IMR-90 (cell line): ENCODE measurements around the gene SHC2. TPM values are rescaled to one million over a fixed set of nuclear protein-coding genes. Genes with fewer than 3 reads are reported as not detected.
"Not testable (repeated sequence)": the region's sequence is repeated elsewhere in the genome, so short reads cannot be mapped to it uniquely, and the experiment has no call there.

Experiments used
- ATAC-seq: fragments of 200-7000 bp; cut with Tn5 transposase; 2 replicates; pipeline ENCODE4 v1.9.1; 2020; ENCODE audit warnings: low read depth, mild to moderate bottlenecking, moderate library complexity
- BruUV-seq: library from RNA; stranded (reverse); fragments of 400-500 nt; replicated peaks from 2 replicates; lab custom pipeline; 2021; lab: Mats Ljungman, UMichigan
- CTCF ChIA-PET: fragments of 300-600 bp; formaldehyde crosslinking; extraction: SDS; loops from one replicate; lab custom pipeline; 2021; ENCODE audit warnings: antibody characterized with exemption; lab: Yijun Ruan, JAX
- POLR2A ChIA-PET: fragments of 300-600 bp; sonication (Branson Sonifier 250); formaldehyde crosslinking; loops from one replicate; lab custom pipeline; 2022; ENCODE audit warnings: antibody characterized with exemption; ENCODE audit not compliant: unreplicated experiment; lab: Charles Lee
- DNase-seq: peaks from one replicate; pipeline ENCODE4 v3.0.0; 2013
- H2AFZ ChIP-seq: replicated peaks from 2 replicates; pipeline ENCODE3; 2013; ENCODE audit warnings: low read length, mild to moderate bottlenecking; ENCODE audit not compliant: poor library complexity
- H2AK5ac ChIP-seq: 2 replicates; pipeline ENCODE4 v1.6.1; 2013; ENCODE audit warnings: low read depth, low read length, inconsistent platforms
- H2AK9ac ChIP-seq: replicated peaks from 2 replicates; pipeline ENCODE3; 2013; ENCODE audit warnings: mild to moderate bottlenecking, low read depth, low read length, moderate library complexity; ENCODE audit not compliant: poor library complexity
- H2BK120ac ChIP-seq: 2 replicates; pipeline ENCODE4 v1.6.1; 2013; ENCODE audit warnings: low read depth, low read length, inconsistent platforms
- H2BK15ac ChIP-seq: 3 replicates; pipeline ENCODE4 v1.6.1; 2013; ENCODE audit warnings: low read depth, low read length, inconsistent platforms
- H2BK20ac ChIP-seq: 2 replicates; pipeline ENCODE4 v1.6.1; 2013; ENCODE audit warnings: low read depth, mild to moderate bottlenecking, inconsistent platforms, low read length, moderate library complexity
- H2BK5ac ChIP-seq: 2 replicates; pipeline ENCODE4 v1.6.1; 2013; ENCODE audit warnings: mild to moderate bottlenecking, low read depth, low read length, inconsistent platforms; ENCODE audit not compliant: poor library complexity, severe bottlenecking
- H3K14ac ChIP-seq: replicated peaks from 2 replicates; pipeline ENCODE4 v1.6.1; 2013; ENCODE audit warnings: low read depth, low read length, inconsistent platforms
- H3K18ac ChIP-seq: 2 replicates; pipeline ENCODE4 v1.6.1; 2013; ENCODE audit warnings: low read depth, low read length, control low read depth
- H3K23ac ChIP-seq: 2 replicates; pipeline ENCODE4 v1.6.1; 2013; ENCODE audit warnings: low read depth, low read length, inconsistent platforms
- H3K27ac ChIP-seq: 2 replicates; pipeline ENCODE4 v1.5.1; 2013; ENCODE audit warnings: mild to moderate bottlenecking, control low read depth, low read length; ENCODE audit not compliant: insufficient read depth
- H3K27me3 ChIP-seq: 2 replicates; pipeline ENCODE4 v1.6.1; 2013; ENCODE audit warnings: low read length; ENCODE audit not compliant: control insufficient read depth, insufficient read depth
- H3K36me3 ChIP-seq: 2 replicates; pipeline ENCODE4 v1.6.1; 2013; ENCODE audit warnings: low read length, mixed read lengths; ENCODE audit not compliant: control insufficient read depth, insufficient read depth
- H3K4ac ChIP-seq: 2 replicates; pipeline ENCODE4 v1.6.1; 2013; ENCODE audit warnings: low read depth, low read length, inconsistent platforms
- H3K4me1 ChIP-seq: 2 replicates; pipeline ENCODE4 v1.6.1; 2013; ENCODE audit warnings: low read length, mixed read lengths; ENCODE audit not compliant: control insufficient read depth, insufficient read depth
- H3K4me2 ChIP-seq: 2 replicates; pipeline ENCODE4 v1.6.1; 2013; ENCODE audit warnings: low read depth, mild to moderate bottlenecking, control low read depth, low read length, moderate library complexity
- H3K4me3 ChIP-seq: 2 replicates; pipeline ENCODE4 v1.5.1; 2013; ENCODE audit warnings: low read depth, mild to moderate bottlenecking, control low read depth, low read length, moderate library complexity; ENCODE audit not compliant: insufficient read depth
- H3K56ac ChIP-seq: 2 replicates; pipeline ENCODE4 v1.6.1; 2013; ENCODE audit warnings: low read length, inconsistent platforms; ENCODE audit not compliant: insufficient read depth; ENCODE audit errors: extremely low read depth
- H3K79me1 ChIP-seq, 2 experiments: 2 replicates each; pipeline ENCODE4 v1.6.1; 2013; ENCODE audit warnings: low read length in 2 of 2, inconsistent platforms in 1 of 2, low read depth in 1 of 2
- H3K9ac ChIP-seq: 2 replicates; pipeline ENCODE4 v1.6.1; 2013; ENCODE audit warnings: low read depth, low read length, control low read depth
- H3K9me1 ChIP-seq: 2 replicates; pipeline ENCODE4 v1.6.1; 2013; ENCODE audit warnings: low read length, inconsistent platforms; ENCODE audit not compliant: insufficient read depth
- H3K9me3 ChIP-seq: 2 replicates; pipeline ENCODE4 v1.6.1; 2013; ENCODE audit warnings: low read length; ENCODE audit not compliant: control insufficient read depth, insufficient read depth
- H4K20me1 ChIP-seq: 2 replicates; pipeline ENCODE4 v1.6.1; 2013; ENCODE audit warnings: low read length, inconsistent platforms; ENCODE audit not compliant: insufficient read depth
- H4K5ac ChIP-seq: 2 replicates; pipeline ENCODE4 v1.6.1; 2013; ENCODE audit warnings: mild to moderate bottlenecking, low read depth, low read length, control low read depth
- H4K8ac ChIP-seq, 2 experiments: 2 replicates each; pipeline ENCODE4 v1.6.1; 2013; ENCODE audit warnings: low read depth in 2 of 2, low read length in 2 of 2, control low read depth in 1 of 2, inconsistent platforms in 1 of 2
- H4K91ac ChIP-seq: 2 replicates; pipeline ENCODE4 v1.6.1; 2013; ENCODE audit warnings: low read depth, low read length, inconsistent platforms; ENCODE audit not compliant: insufficient read depth
- WGBS, 2 experiments: methylation state at CpG; one replicate each; pipeline versions ENCODE4 v1.1.5 to v1.1.7; 2013; ENCODE audit warnings: missing lambda C conversion rate in 2 of 2; ENCODE audit not compliant: insufficient read length in 1 of 2; ENCODE audit errors: extremely low coverage in 2 of 2; 5-methylcytosine and 5-hydroxymethylcytosine counted together
- dilution Hi-C: fragments of 300-500 bp; cut with HindIII; formaldehyde crosslinking; loops from one replicate; pipeline ENCODE4 v1.14.3; 2018; ENCODE audit warnings: low sequenced_read_pairs; ENCODE audit not compliant: unreplicated experiment
- in situ Hi-C: fragments of 300-500 bp; cut with MboI; formaldehyde crosslinking; loops from 3 replicates; pipeline ENCODE4 v1.14.3; 2019; ENCODE audit warnings: low sequenced_read_pairs, inconsistent platforms, mixed read lengths
- intact Hi-C: fragments of 100-400 bp; cut with micrococcal nuclease; formaldehyde crosslinking; loops from 2 replicates; pipeline ENCODE4 v1.10.0; 2022
- polyA plus RNA-seq, 3 experiments: library from polyadenylated mRNA; depleted of rRNA; stranded (reverse); fragments of >200 nt; gene quantifications; 2 replicates each; pipeline ENCODE4 v1.2.3, GENCODE V29; 2012; ENCODE audit warnings: low replicate concordance in 1 of 3
- total RNA-seq: library from RNA; depleted of rRNA; stranded (reverse); fragments of >200 nt; gene quantifications from 2 replicates; pipeline ENCODE4 v1.2.3, GENCODE V29; 2012

SHC2 gene
- total and polyA plus RNA-seq, 2 of the 4 experiments (the other 2 are of a cell fraction), result 0.68 TPM; not detected in 1

DNA sequence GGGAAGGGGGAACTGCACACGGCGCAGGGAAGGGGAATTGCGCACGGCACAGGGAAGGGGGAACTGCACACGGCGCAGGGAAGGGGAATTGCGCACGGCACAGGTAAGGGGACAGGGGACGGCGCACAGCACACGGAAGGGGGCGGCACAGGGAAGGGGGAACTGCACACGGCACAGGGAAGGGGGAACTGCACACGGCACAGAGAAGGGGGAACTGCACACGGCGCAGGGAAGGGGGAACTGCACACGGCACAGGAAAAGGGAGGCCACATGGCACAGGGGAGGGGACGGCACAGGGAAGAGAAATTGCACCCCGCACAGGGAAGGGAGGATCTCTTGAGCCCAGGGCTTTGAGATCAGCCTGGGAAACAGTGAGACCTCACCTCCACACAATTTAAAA, 33.2 kb downstream of the SHC2 start:
- H3K4me3 ChIP-seq, H3K18ac ChIP-seq, H4K8ac ChIP-seq, H3K9me1 ChIP-seq, H3K56ac ChIP-seq, intact Hi-C loops, H3K79me1 ChIP-seq, H2BK15ac ChIP-seq, H3K23ac ChIP-seq, dilution Hi-C loops, H3K4ac ChIP-seq, DNase-seq, BruUV-seq, H2BK120ac ChIP-seq, H3K9ac ChIP-seq, H4K20me1 ChIP-seq, H4K91ac ChIP-seq, H3K27ac ChIP-seq, in situ Hi-C loops, H4K5ac ChIP-seq, H3K9me3 ChIP-seq, ATAC-seq, H2AK5ac ChIP-seq, H2AFZ ChIP-seq, H2BK20ac ChIP-seq, POLR2A ChIA-PET, H2BK5ac ChIP-seq, H3K4me1 ChIP-seq, H3K27me3 ChIP-seq, H2AK9ac ChIP-seq, H3K14ac ChIP-seq, H3K4me2 ChIP-seq, CTCF ChIA-PET, H3K36me3 ChIP-seq: not testable (repeated sequence)
- 63% methylated on average over 4 of the region's 19 CpGs; no CpG with 5 or more reads in 1 of the 2 experiments for WGBS, 2 experiments
